H9 (cell line): ENCODE results near the gene EFCC1. TPM values are rescaled to one million over a fixed set of nuclear protein-coding genes. Genes with fewer than 3 reads are reported as not detected.

ENCODE experiments used
- DNase-seq: peaks from one replicate; pipeline ENCODE4 v3.0.0-alpha.2; 2017
- H2AFZ ChIP-seq: one replicate; pipeline ENCODE4 v1.6.1; 2013; ENCODE audit warnings: mild to moderate bottlenecking, low read length, control low read depth, moderate library complexity
- H2AK5ac ChIP-seq: 2 replicates; pipeline ENCODE4 v1.6.1; 2013; ENCODE audit warnings: low read length, control low read depth, mixed read lengths; ENCODE audit not compliant: insufficient read length
- H2BK120ac ChIP-seq: one replicate; pipeline ENCODE4 v1.6.1; 2013; ENCODE audit warnings: low read depth, mild to moderate bottlenecking, low read length, control low read depth, inconsistent platforms; ENCODE audit not compliant: poor library complexity, severe bottlenecking
- H2BK12ac ChIP-seq: 2 replicates; pipeline ENCODE4 v1.6.1; 2013; ENCODE audit warnings: low read length, control low read depth, mixed read lengths, low read depth; ENCODE audit not compliant: insufficient read length
- H2BK15ac ChIP-seq: 2 replicates; pipeline ENCODE4 v1.6.1; 2013; ENCODE audit warnings: low read depth, low read length, control low read depth
- H2BK20ac ChIP-seq: one replicate; pipeline ENCODE4 v1.6.1; 2013; ENCODE audit warnings: low read depth, mild to moderate bottlenecking, low read length, control low read depth, inconsistent platforms; ENCODE audit not compliant: poor library complexity, severe bottlenecking
- H2BK5ac ChIP-seq: 2 replicates; pipeline ENCODE4 v1.6.1; 2013; ENCODE audit warnings: low read length, control low read depth, mixed read lengths; ENCODE audit not compliant: insufficient read length
- H3K14ac ChIP-seq: 2 replicates; pipeline ENCODE4 v1.6.1; 2013; ENCODE audit warnings: low read length, control low read depth; ENCODE audit not compliant: insufficient read depth
- H3K18ac ChIP-seq: 2 replicates; pipeline ENCODE4 v1.6.1; 2013; ENCODE audit warnings: low read depth, mild to moderate bottlenecking, mixed read lengths, low read length, control low read depth; ENCODE audit not compliant: insufficient read length
- H3K23ac ChIP-seq: 2 replicates; pipeline ENCODE4 v1.6.1; 2013; ENCODE audit warnings: low read length, control low read depth, mixed read lengths, low read depth; ENCODE audit not compliant: insufficient read length
- H3K23me2 ChIP-seq: 2 replicates; pipeline ENCODE4 v1.6.1; 2013; ENCODE audit warnings: low read depth, mild to moderate bottlenecking, mixed read lengths, low read length, control low read depth; ENCODE audit not compliant: insufficient read length, poor library complexity, severe bottlenecking
- H3K27ac ChIP-seq: 2 replicates; pipeline ENCODE4 v1.5.1; 2013; ENCODE audit warnings: low read length, control low read depth, mixed read lengths, low read depth; ENCODE audit not compliant: insufficient read length
- H3K27me3 ChIP-seq: 2 replicates; pipeline ENCODE4 v1.6.1; 2013; ENCODE audit warnings: low read length, control low read depth, inconsistent platforms; ENCODE audit not compliant: insufficient read depth
- H3K4ac ChIP-seq: 2 replicates; pipeline ENCODE4 v1.6.1; 2013; ENCODE audit warnings: low read depth, mild to moderate bottlenecking, control low read depth, inconsistent platforms, low read length, moderate library complexity
- H3K4me1 ChIP-seq: 2 replicates; pipeline ENCODE4 v1.6.1; 2013; ENCODE audit warnings: low read length, control low read depth, inconsistent platforms; ENCODE audit not compliant: insufficient read depth
- H3K4me2 ChIP-seq: 2 replicates; pipeline ENCODE4 v1.6.1; 2013; ENCODE audit warnings: low read length, control low read depth, mixed read lengths; ENCODE audit not compliant: insufficient read length, insufficient read depth
- H3K56ac ChIP-seq: 2 replicates; pipeline ENCODE4 v1.6.1; 2013; ENCODE audit warnings: low read depth, mild to moderate bottlenecking, mixed read lengths, low read length, control low read depth; ENCODE audit not compliant: insufficient read length
- H3K79me1 ChIP-seq: 2 replicates; pipeline ENCODE4 v1.6.1; 2013; ENCODE audit warnings: low read depth, mild to moderate bottlenecking, moderate library complexity, low read length, control low read depth, inconsistent platforms; ENCODE audit not compliant: insufficient read depth, poor library complexity, severe bottlenecking
- H3K79me2 ChIP-seq: 2 replicates; pipeline ENCODE4 v1.6.1; 2013; ENCODE audit warnings: low read length, control low read depth, inconsistent platforms; ENCODE audit not compliant: insufficient read depth
- H3K9ac ChIP-seq: 2 replicates; pipeline ENCODE4 v1.6.1; 2013; ENCODE audit warnings: low read length, control low read depth, mixed read lengths; ENCODE audit not compliant: insufficient read length; ENCODE audit errors: extremely low read depth
- H3K9me3 ChIP-seq: one replicate; pipeline ENCODE4 v1.6.1; 2013; ENCODE audit warnings: low read depth, low read length, inconsistent platforms; ENCODE audit not compliant: control insufficient read depth
- H3T11ph ChIP-seq: one replicate; pipeline ENCODE4 v1.6.1; 2013; ENCODE audit warnings: mild to moderate bottlenecking, low read length, control low read depth, inconsistent platforms
- H4K20me1 ChIP-seq: one replicate; pipeline ENCODE4 v1.6.1; 2013; ENCODE audit not compliant: control insufficient read depth, insufficient read length, insufficient read depth
- H4K5ac ChIP-seq: 2 replicates; pipeline ENCODE4 v1.6.1; 2013; ENCODE audit warnings: low read depth, mild to moderate bottlenecking, mixed read lengths, low read length, control low read depth; ENCODE audit not compliant: insufficient read length
- H4K8ac ChIP-seq: replicated peaks from 2 replicates; pipeline ENCODE4 v1.6.1; 2013; ENCODE audit warnings: low read length, control low read depth, mixed read lengths, low read depth; ENCODE audit not compliant: insufficient read length
- H4K91ac ChIP-seq: 2 replicates; pipeline ENCODE4 v1.6.1; 2013; ENCODE audit warnings: low read depth, mild to moderate bottlenecking, moderate library complexity, mixed read lengths, low read length, control low read depth; ENCODE audit not compliant: insufficient read length
- H3K27ac Mint-ChIP-seq, 3 experiments: 2 replicates in 2 of 3; 3 replicates in 1 of 3; pipeline ENCODE4 v1.8.0; 2020 to 2021; ENCODE audit warnings: mixed read lengths in 3 of 3, mild to moderate bottlenecking in 1 of 3, moderate library complexity in 1 of 3
- H3K27me3 Mint-ChIP-seq: 2 replicates; pipeline ENCODE4 v1.8.0; 2021; ENCODE audit warnings: low read depth, mild to moderate bottlenecking, moderate library complexity, mixed read lengths
- H3K36me3 Mint-ChIP-seq, 3 experiments: 2 replicates in 2 of 3; 3 replicates in 1 of 3; pipeline ENCODE4 v1.8.0; 2020 to 2021; ENCODE audit warnings: low read depth in 3 of 3, mixed read lengths in 3 of 3; ENCODE audit not compliant: insufficient read depth in 1 of 3
- H3K4me1 Mint-ChIP-seq, 2 experiments: 2 replicates each; pipeline ENCODE4 v1.8.0; 2020; ENCODE audit warnings: mixed read lengths in 2 of 2
- H3K4me3 Mint-ChIP-seq, 2 experiments: 2 replicates in 1 of 2; 3 replicates in 1 of 2; pipeline ENCODE4 v1.8.0; 2020 to 2021; ENCODE audit warnings: mild to moderate bottlenecking in 2 of 2, mixed read lengths in 2 of 2, moderate library complexity in 1 of 2
- H3K9me3 Mint-ChIP-seq, 2 experiments: 2 replicates in 1 of 2; 3 replicates in 1 of 2; pipeline ENCODE4 v1.8.0; 2020; ENCODE audit warnings: mild to moderate bottlenecking in 2 of 2, mixed read lengths in 2 of 2, moderate library complexity in 1 of 2
- WGBS: extraction: QIAGEN DNeasy Blood & Tissue Kit; methylation state at CpG from one replicate; pipeline ENCODE4 v1.1.7; 2013; ENCODE audit warnings: missing lambda C conversion rate, low lambda C conversion rate, mixed read lengths; ENCODE audit not compliant: insufficient read length; ENCODE audit errors: extremely low coverage; 5-methylcytosine and 5-hydroxymethylcytosine counted together
- total RNA-seq: library from RNA; stranded (reverse); gene quantifications from 2 replicates; pipeline ENCODE4 v1.2.1, GENCODE V29; 2021
- TF ChIP-seq, protein P1 (sequence below): fragments of 200-600 bp; sonication (generic); conservative IDR thresholded peaks from 3 replicates; pipeline ENCODE4 v1.8.0; 2021; ENCODE audit warnings: antibody characterized with exemption, mild to moderate bottlenecking

Gene EFCC1
- total RNA-seq, 1 experiment from 2014 or later: 0.09 TPM

DNA sequence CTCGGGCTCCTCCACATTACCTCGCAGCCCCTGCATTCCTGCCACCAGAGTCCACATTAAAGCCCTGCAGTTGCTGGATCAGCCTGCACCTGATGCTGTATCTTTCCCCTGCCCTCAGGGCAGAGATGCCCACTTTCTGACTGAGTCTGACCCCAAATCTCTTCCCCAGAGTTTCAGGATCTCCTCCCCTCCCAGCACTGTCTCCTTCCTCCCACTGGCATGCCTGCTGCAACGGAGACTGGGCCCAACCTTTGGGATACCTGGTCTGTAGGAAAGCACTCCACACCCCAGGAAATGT, 38.9 kb downstream of the EFCC1 start:
- Histone ChIP-seq H3K18ac (no peak overlapping the region), H3K27me3 (no peaks in the 10 kb centered on the region), H3K4me2 (no peak overlapping the region), H4K20me1 (no peaks in the 10 kb centered on the region), H3K4ac (no peak overlapping the region), H3K14ac (no peak overlapping the region), H2BK20ac (no peak overlapping the region), H3T11ph (no peak overlapping the region), H2BK5ac (no peak overlapping the region), H3K79me1 (no peaks in the 10 kb centered on the region), H4K91ac (no peak overlapping the region), H2AFZ (no peak overlapping the region), H4K8ac (no peak overlapping the region), H3K27ac (no peak overlapping the region), H3K23me2 (no peaks in the 10 kb centered on the region), H3K4me1 (no peaks in the 10 kb centered on the region; the same call in 1 of the 2 replicates), H3K9ac (no peak overlapping the region), H2BK120ac (no peak overlapping the region), H2AK5ac (no peak overlapping the region), H2BK12ac (no peak overlapping the region), H3K79me2 (no peaks in the 10 kb centered on the region), H2BK15ac (no peak overlapping the region), H3K9me3 (no peaks in the 10 kb centered on the region), H4K5ac (no peak overlapping the region), H3K23ac (no peak overlapping the region), H3K56ac (no peak overlapping the region)
- no peak for DNase-seq
- H3K36me3 Mint-ChIP-seq: no peaks in the 10 kb centered on the region; a peak in 1 of 7 replicates
- peaks cover 15 to 36% of the 10 kb centered on the region in 2 experiments for H3K4me1 Mint-ChIP-seq
- no peak overlapping the region for H3K27ac Mint-ChIP-seq
- H3K4me3 Mint-ChIP-seq: peak overlapping the region in 1 of 2 experiments; percentile 25; a peak in 1 of 5 replicates
- H3K27me3 Mint-ChIP-seq: no peaks in the 10 kb centered on the region
- WGBS: no CpG with 5 or more reads among the region's 3 CpGs
- TF ChIP-seq, protein P1, sequence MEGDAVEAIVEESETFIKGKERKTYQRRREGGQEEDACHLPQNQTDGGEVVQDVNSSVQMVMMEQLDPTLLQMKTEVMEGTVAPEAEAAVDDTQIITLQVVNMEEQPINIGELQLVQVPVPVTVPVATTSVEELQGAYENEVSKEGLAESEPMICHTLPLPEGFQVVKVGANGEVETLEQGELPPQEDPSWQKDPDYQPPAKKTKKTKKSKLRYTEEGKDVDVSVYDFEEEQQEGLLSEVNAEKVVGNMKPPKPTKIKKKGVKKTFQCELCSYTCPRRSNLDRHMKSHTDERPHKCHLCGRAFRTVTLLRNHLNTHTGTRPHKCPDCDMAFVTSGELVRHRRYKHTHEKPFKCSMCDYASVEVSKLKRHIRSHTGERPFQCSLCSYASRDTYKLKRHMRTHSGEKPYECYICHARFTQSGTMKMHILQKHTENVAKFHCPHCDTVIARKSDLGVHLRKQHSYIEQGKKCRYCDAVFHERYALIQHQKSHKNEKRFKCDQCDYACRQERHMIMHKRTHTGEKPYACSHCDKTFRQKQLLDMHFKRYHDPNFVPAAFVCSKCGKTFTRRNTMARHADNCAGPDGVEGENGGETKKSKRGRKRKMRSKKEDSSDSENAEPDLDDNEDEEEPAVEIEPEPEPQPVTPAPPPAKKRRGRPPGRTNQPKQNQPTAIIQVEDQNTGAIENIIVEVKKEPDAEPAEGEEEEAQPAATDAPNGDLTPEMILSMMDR: no peak
- peaks cover 4 to 8% of the 10 kb centered on the region in 2 experiments; a peak in 4 of 5 replicates for H3K9me3 Mint-ChIP-seq
